GM03348 (cell line): ENCODE data around the gene PAN3.
"Not testable (repeated sequence)": the region's sequence is repeated elsewhere in the genome, so short reads cannot be mapped to it uniquely, and the experiment has no call there.

Experiments used
- DNase-seq: peaks from one replicate; pipeline ENCODE4 v3.0.0; 2012; ENCODE audit warnings: low spot score

Gene PAN3, protein sequence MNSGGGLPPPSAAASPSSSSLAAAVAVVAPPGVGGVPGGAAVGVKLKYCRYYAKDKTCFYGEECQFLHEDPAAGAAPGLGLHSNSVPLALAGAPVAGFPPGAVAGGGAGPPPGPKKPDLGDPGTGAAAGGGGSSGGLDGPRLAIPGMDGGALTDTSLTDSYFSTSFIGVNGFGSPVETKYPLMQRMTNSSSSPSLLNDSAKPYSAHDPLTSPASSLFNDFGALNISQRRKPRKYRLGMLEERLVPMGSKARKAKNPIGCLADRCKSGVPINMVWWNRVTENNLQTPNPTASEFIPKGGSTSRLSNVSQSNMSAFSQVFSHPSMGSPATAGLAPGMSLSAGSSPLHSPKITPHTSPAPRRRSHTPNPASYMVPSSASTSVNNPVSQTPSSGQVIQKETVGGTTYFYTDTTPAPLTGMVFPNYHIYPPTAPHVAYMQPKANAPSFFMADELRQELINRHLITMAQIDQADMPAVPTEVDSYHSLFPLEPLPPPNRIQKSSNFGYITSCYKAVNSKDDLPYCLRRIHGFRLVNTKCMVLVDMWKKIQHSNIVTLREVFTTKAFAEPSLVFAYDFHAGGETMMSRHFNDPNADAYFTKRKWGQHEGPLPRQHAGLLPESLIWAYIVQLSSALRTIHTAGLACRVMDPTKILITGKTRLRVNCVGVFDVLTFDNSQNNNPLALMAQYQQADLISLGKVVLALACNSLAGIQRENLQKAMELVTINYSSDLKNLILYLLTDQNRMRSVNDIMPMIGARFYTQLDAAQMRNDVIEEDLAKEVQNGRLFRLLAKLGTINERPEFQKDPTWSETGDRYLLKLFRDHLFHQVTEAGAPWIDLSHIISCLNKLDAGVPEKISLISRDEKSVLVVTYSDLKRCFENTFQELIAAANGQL

DNA sequence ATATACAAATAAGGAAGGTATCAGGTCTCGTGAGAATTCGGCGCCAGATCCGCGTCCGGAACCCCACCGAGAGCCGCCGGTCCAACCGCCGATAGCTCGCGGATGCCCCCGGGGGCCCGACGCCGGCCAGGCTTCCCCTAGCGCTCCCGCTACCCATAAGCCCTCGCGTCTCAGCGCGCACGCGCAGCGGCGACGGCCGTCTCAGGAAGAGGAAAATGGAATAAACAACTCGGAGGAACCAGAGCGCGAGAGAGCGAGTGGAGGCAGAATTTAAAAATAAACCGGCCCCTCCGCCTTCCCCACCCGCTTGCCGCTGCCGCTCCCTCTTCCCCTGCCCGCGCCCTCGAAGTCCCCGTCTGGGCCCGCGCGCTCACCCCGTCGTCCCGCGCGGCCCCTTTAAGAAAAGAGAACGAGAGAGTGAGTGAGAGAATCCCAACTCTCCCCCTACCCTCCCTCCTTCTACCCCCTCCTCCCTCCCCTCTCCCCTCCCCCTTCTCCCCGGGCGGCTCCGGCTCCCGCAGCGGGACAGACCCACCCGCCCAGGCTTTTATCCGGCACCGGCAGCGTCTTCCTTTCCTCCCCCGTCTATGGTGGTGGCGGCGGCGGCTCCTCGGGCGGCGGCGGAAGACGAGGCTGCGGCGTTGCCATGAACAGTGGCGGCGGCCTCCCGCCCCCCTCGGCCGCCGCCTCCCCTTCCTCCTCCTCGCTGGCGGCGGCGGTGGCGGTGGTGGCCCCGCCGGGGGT, at the start of gene PAN3:
Gene PAN3, plus strand, starts transcription at position 534 of the 744 bp plus-strand sequence. Its CDS starts 113 bp downstream, at position 647.
- peak; percentile 96 for DNase-seq

- DNase-seq, result no peak
Measured at GRCh38 chr13:28089065-28089464, 49.3 kb upstream of the PAN3 start.

GRCh38 chr13:28092431-28092830, 45.9 kb upstream of the PAN3 start:
- DNase-seq, result no peak

- DNase-seq, result no peak
Measured at GRCh38 chr13:28093881-28094280, 44.5 kb upstream of the PAN3 start.

DNA sequence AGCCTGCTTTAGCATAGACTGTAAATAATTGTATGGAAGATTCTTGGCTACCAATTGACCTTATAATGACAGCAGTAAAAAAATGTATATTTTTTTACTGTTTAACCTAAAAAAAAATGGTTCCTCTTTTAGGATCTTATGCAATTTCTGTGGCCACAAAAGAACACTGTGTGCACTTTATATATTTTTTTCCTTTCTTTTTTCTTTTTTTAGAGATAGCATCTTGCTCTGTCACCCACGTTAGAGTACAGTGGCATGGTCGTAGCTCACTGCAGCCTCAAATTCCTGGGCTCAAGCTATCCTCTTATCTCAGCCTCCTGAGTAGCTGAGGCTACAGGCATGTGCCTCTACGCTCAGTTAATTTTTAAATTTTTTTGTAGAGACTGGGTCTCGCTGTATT, 44.0 kb upstream of the PAN3 start:
- no peak for DNase-seq

- no peak for DNase-seq
Measured at GRCh38 chr13:28097503-28097902, 40.8 kb upstream of the PAN3 start.

- no peak for DNase-seq
Measured at GRCh38 chr13:28099396-28100149, 38.8 kb upstream of the PAN3 start.

GRCh38 chr13:28100150-28101121, 37.9 kb upstream of the PAN3 start, which contains the start of gene FLT3:
TSS of gene FLT3 (minus strand) at chr13:28100576. CDS start at chr13:28100510, 66 bp downstream.
- DNase-seq, result peak; percentile 43

DNA sequence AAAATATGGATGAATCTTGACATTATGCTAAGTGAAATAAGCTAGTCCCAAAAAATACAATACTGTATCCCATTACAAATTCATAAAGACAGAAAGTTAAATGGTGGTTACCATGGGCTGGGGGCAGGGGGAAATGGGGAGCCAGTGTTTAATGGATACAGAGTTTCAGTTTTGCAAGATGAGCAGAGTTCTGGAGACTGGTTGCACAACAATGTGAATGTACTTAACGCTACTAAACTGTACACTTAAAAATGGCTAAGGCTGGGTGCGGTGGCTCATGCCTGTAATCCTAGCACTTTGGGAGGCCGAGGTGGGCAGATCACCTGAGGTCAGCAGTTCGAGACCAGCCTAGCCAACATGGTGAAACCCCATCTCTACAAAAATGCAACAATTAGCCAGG, 36.5 kb upstream of the PAN3 start:
- not testable (repeated sequence) for DNase-seq

DNA sequence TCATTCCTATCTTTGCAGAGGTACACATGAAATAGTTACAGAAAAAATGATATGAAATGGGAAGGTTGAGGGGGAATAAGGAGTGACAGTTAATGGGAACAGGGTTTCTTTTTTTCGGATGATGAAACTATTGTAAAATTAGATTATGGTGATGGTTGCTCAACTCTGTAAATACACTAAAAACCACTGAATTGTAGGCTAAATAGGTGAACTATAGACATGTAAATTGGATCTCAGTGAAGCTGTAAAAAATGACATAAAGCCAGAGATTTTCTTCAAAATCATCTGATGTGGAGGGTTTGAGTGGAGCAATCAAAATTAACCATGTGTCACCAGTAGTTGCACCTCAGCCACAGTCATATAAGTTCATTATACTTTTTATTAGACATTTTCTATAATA, 31.4 kb upstream of the PAN3 start:
- no peak for DNase-seq

- no peak for DNase-seq
Measured at GRCh38 chr13:28110414-28110813, 27.9 kb upstream of the PAN3 start.

DNA sequence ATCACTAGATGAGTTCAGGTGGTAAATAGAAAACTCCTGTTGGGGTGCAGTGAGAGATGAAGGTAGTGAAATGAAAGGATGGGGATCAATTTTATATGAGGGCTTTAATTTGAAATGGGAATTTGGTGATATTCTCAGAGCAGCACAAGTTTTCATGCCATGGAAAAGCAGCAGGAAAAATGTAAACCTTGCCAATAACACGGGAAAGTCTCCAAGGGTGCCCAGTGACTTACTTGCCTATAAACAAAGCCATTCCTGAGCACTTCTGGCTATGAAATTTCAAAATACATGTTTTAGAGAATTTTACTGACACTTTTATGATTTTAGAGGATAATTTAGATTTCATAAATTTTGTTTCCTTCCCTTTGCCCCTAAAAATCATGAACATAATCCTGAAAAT, 21.6 kb upstream of the PAN3 start:
- no peak for DNase-seq

DNA sequence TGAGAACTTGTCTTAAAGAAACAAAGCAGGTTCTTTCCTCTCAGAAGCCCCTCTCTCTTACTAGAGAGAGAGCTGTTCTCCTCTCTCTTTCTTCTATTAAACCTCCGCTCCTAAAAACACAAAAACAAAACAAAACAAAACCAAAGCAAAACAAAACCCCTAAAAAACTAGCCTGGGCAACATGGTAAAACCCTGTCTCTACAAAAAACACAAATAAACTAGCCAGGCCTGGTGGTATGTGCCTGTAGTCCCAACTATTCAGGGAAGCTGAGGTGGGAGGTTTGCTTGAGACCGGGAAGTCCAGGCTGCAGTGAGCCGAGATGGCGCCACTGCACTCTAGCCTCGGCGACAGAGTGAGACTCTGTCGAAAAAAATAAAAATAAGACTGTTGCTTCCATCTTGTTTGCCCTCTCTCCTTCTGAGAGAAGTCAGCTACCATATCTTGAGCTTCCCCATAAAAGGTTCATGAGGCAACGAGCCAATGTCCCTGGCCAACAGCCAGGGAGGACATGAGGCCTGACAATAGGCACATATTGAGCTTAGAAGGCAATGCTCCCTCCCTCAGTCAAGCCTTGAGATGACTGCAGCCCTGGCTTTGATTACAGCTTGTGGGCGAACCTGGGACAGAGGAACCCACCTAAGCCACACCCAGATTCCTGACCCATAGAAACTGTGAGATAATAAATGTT, 20.5 kb upstream of the PAN3 start:
- DNase-seq, result no peak

GRCh38 chr13:28120317-28120716, 18.0 kb upstream of the PAN3 start:
- no peak for DNase-seq

DNA sequence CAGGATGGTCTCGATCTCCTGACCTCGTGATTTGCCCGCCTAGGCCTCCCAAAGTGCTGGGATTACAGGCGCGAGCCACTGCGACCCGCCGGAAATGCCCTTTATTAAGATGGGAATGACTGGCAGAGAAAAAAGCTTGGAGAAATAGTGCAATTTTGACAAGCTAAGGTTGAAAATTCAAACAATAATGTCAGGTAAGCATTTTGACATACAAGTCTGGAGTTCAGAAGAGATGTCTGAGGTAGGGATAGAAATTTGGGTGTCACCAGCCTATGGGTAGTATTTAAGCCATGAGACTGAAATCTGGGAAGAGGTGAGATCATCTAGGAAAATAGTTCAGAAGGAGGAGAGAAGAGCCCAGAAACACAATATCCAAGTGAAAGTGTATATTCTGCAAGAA, 17.1 kb upstream of the PAN3 start:
- no peak for DNase-seq

- DNase-seq, result no peak
Measured at GRCh38 chr13:28128030-28128429, 10.3 kb upstream of the PAN3 start.

- no peak for DNase-seq
Measured at GRCh38 chr13:28128926-28129325, 9.4 kb upstream of the PAN3 start.

DNA sequence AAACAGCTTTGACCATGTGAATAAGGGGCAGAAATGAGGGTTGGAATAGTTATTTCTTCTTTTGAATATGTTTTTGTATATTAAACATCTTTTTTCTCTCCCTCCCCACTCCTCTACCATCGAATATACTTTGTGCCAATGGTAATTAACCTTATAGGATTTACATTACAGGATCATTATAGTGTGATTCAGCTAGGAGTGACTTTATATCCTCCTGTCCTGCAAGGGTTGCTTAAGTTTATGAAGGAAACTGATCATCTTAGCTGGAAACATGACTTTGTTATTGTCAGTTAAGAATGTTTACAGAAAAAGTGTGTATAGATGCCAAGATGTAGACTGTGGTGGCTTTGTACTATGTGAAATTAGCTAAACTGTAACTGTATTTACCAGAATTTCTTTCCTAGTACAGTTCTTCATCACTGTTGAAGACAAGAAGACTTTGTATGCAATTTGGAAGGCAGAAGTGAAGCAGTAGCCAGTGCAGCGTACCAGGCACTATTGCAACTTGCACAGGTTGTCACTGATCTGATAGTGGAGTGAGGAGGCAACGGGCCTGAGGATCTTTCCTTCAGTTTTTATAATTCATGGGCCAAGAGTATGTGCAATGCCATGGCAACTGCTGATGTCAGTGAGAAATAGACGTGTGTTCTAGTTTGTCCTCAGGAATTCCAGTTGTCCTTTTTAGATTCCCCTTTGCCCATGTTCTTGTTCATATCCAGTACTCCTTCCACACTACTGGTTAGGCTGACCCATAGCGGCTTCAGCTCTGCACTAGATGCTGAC, 8.2 kb upstream of the PAN3 start:
- DNase-seq, result no peak

DNA sequence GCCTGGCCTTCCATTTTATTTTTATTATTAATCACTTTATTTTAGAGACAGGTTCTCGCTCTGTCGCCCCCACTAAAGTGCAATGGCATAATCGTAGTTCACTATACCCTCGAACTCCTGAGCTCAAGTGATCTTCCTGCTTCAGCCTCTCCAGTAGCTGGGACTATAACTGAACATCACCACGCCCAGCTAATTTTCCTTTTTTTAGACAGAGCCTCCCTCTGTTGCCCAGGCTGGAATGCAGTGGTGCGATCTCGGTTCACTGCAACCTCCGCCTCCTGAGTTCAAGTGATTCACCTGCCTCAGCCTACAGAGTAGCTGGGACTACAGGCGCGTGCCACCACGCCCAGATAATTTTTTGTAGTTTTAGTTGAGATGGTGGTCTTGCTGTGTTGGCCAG, 6.7 kb upstream of the PAN3 start:
- no peak for DNase-seq
